ENCODE data around the gene FGD3. TPM values are rescaled to one million over a fixed set of nuclear protein-coding genes. Genes with fewer than 3 reads are reported as not detected.

The FGD3 gene
- total RNA-seq, 4 donors from 2014 or later, result 4.3 to 5.1 (median 4.9) TPM

GRCh38 chr9:93020151-93020550, 72.8 kb downstream of the FGD3 start:
- intact Hi-C loops (cut with DNase I), result no loop called here
- WGBS, result 91% methylated on average over 11 of the region's 11 CpGs
- no peak for DNase-seq (ENCODE audit: extremely low spot score)
- no peak for TF ChIP-seq CTCF (IDR thresholded peaks at IDR 0.05)
- no peak for TF ChIP-seq POLR2A (IDR thresholded peaks at IDR 0.05; ENCODE audit: low read depth)
- no peak for TF ChIP-seq EP300 (IDR thresholded peaks at IDR 0.05)
- TF ChIP-seq POLR2AphosphoS5 (IDR thresholded peaks at IDR 0.05), result no peak
- peaks cover 0 to 7% (median 0%) of the 10 kb centered on the region in 4 donors for H3K4me1 ChIP-seq
- no peaks in the 10 kb centered on the region for H3K27me3 ChIP-seq
- no peak overlapping the region for H3K27ac ChIP-seq (replicated peaks in 1 of 4)
- no peak overlapping the region for H3K4me3 ChIP-seq
- H3K36me3 ChIP-seq, result peaks cover 0 to 3% (median 2%) of the 10 kb centered on the region in 4 donors
- no peaks in the 10 kb centered on the region for H3K9me3 ChIP-seq

- no peak overlapping the region for H3K4me3 ChIP-seq
- no peaks in the 10 kb centered on the region for H3K9me3 ChIP-seq
- H3K27ac ChIP-seq (replicated peaks in 1 of 4), result no peak overlapping the region
- no peak for TF ChIP-seq POLR2A (IDR thresholded peaks at IDR 0.05; ENCODE audit: low read depth)
- TF ChIP-seq POLR2AphosphoS5 (IDR thresholded peaks at IDR 0.05), result no peak
- TF ChIP-seq CTCF (IDR thresholded peaks at IDR 0.05), result no peak
- no peak for TF ChIP-seq EP300 (IDR thresholded peaks at IDR 0.05)
- intact Hi-C loops (cut with DNase I), result no loop called here
- peaks cover 0 to 7% (median 0%) of the 10 kb centered on the region in 4 donors for H3K4me1 ChIP-seq
- no peaks in the 10 kb centered on the region for H3K27me3 ChIP-seq
- no peak for DNase-seq (ENCODE audit: extremely low spot score)
- H3K36me3 ChIP-seq, result peaks cover 0 to 3% (median 2%) of the 10 kb centered on the region in 4 donors
- WGBS, result 86% methylated on average over 27 of the region's 27 CpGs
Observed at GRCh38 chr9:93020771-93021670, 73.7 kb downstream of the FGD3 start.

- TF ChIP-seq EP300 (IDR thresholded peaks at IDR 0.05) (no peak), POLR2A (IDR thresholded peaks at IDR 0.05; ENCODE audit: low read depth) (no peak), CTCF (IDR thresholded peaks at IDR 0.05) (no peak)
- 90% methylated on average over 2 of the region's 9 CpGs for WGBS
- no peak overlapping the region for H3K27ac ChIP-seq (replicated peaks in 1 of 4)
- no peaks in the 10 kb centered on the region for H3K9me3 ChIP-seq
- DNase-seq (ENCODE audit: extremely low spot score), result no peak
- H3K4me3 ChIP-seq, result no peak overlapping the region
- intact Hi-C loops (cut with DNase I), result no loop called here
- H3K36me3 ChIP-seq, result peaks cover 0 to 3% (median 2%) of the 10 kb centered on the region in 4 donors
- no peaks in the 10 kb centered on the region for H3K27me3 ChIP-seq
- H3K4me1 ChIP-seq, result peaks cover 0 to 7% (median 0%) of the 10 kb centered on the region in 4 donors
Observed at GRCh38 chr9:93022066-93022465, 74.7 kb downstream of the FGD3 start.

- no peak for TF ChIP-seq CTCF (IDR thresholded peaks at IDR 0.05)
- no peak for TF ChIP-seq POLR2A (IDR thresholded peaks at IDR 0.05; ENCODE audit: low read depth)
- no peak for TF ChIP-seq POLR2AphosphoS5 (IDR thresholded peaks at IDR 0.05)
- no peak for TF ChIP-seq EP300 (IDR thresholded peaks at IDR 0.05)
- Histone ChIP-seq H3K27me3 (no peaks in the 10 kb centered on the region), H3K9me3 (no peaks in the 10 kb centered on the region), H3K36me3 (peaks cover 0 to 3% (median 0%) of the 10 kb centered on the region in 4 donors), H3K4me3 (no peak overlapping the region), H3K27ac (replicated peaks in 1 of 4) (no peak overlapping the region), H3K4me1 (peaks cover 0 to 7% (median 0%) of the 10 kb centered on the region in 4 donors)
- intact Hi-C loops (cut with DNase I), result no loop called here
- WGBS, result 95% methylated on average over 20 of the region's 23 CpGs
- no peak for DNase-seq (ENCODE audit: extremely low spot score)
Observed at GRCh38 chr9:93022721-93023520, 75.6 kb downstream of the FGD3 start.

All from esophagus muscularis mucosa (tissue), 4 donors.